ENCODE measurements around the gene HSPA4L.

The HSPA4L gene

GRCh38 chr4:127783955-127784770 lies 2.0 kb downstream of the HSPA4L start:
- DNase-seq (ENCODE audit: low spot score): no peak

GRCh38 chr4:127788517-127788916 lies 6.4 kb downstream of the HSPA4L start:
- DNase-seq (ENCODE audit: low spot score): no peak

GRCh38 chr4:127791391-127791790 lies 9.3 kb downstream of the HSPA4L start:
- no peak for DNase-seq (ENCODE audit: low spot score)

- no peak for DNase-seq (ENCODE audit: low spot score)
Measured at GRCh38 chr4:127793528-127793927, 11.4 kb downstream of the HSPA4L start.

- no peak for DNase-seq (ENCODE audit: low spot score)
Measured at GRCh38 chr4:127799711-127800110, 17.6 kb downstream of the HSPA4L start.

GRCh38 chr4:127809173-127809800 lies 27.2 kb downstream of the HSPA4L start:
- DNase-seq (ENCODE audit: low spot score): no peak

GRCh38 chr4:127810551-127810950 lies 28.4 kb downstream of the HSPA4L start:
- DNase-seq (ENCODE audit: low spot score): no peak

GRCh38 chr4:127822430-127822829 lies 40.3 kb downstream of the HSPA4L start:
- no peak for DNase-seq (ENCODE audit: low spot score)

GRCh38 chr4:127828121-127828520 lies 46.0 kb downstream of the HSPA4L start:
- DNase-seq (ENCODE audit: low spot score): no peak

- no peak for DNase-seq (ENCODE audit: low spot score)
Measured at GRCh38 chr4:127829014-127829413, 46.9 kb downstream of the HSPA4L start.

GRCh38 chr4:127832585-127832984 lies 50.5 kb downstream of the HSPA4L start:
- no peak for DNase-seq (ENCODE audit: low spot score)

GRCh38 chr4:127843704-127844600 lies 61.8 kb downstream of the HSPA4L start:
- DNase-seq (ENCODE audit: low spot score): no peak

- no peak for DNase-seq (ENCODE audit: low spot score)
Measured at GRCh38 chr4:127844601-127845116, 62.5 kb downstream of the HSPA4L start.

- no peak for DNase-seq (ENCODE audit: low spot score)
Measured at GRCh38 chr4:127846061-127846460, 63.9 kb downstream of the HSPA4L start.

- no peak for DNase-seq (ENCODE audit: low spot score)
Measured at GRCh38 chr4:127846765-127847164, 64.6 kb downstream of the HSPA4L start.

- no peak for DNase-seq (ENCODE audit: low spot score)
Measured at GRCh38 chr4:127849505-127850234, 67.5 kb downstream of the HSPA4L start.

- DNase-seq (ENCODE audit: low spot score): no peak
Measured at GRCh38 chr4:127852661-127853060, 70.5 kb downstream of the HSPA4L start.

- no peak for DNase-seq (ENCODE audit: low spot score)
Measured at GRCh38 chr4:127856196-127856812, 74.2 kb downstream of the HSPA4L start.

GRCh38 chr4:127856813-127857447 lies 74.8 kb downstream of the HSPA4L start:
- no peak for DNase-seq (ENCODE audit: low spot score)

- no peak for DNase-seq (ENCODE audit: low spot score)
Measured at GRCh38 chr4:127857641-127858040, 75.5 kb downstream of the HSPA4L start.

GRCh38 chr4:127868196-127868595 lies 86.1 kb downstream of the HSPA4L start:
- DNase-seq (ENCODE audit: low spot score): no peak

Data from activated CD4-positive, alpha-beta T cell treated with anti-CD3 and anti-CD28 coated beads, Interleukin-2, Interleukin-4, amounts not matched to agents 100 ng/mL and 50 ng/mL, durations not matched to agents 16 hours and 8 hours (primary cell).